ENCODE data around the gene MVB12B. TPM values are rescaled to one million over a fixed set of nuclear protein-coding genes. Genes with fewer than 3 reads are reported as not detected.

MVB12B gene
- total and polyA plus RNA-seq, 2 of the 13 experiments (the other 11 are each of a cell fraction or from before 2014, with no cell fraction given) = 12.1 to 30.1 TPM

DNA sequence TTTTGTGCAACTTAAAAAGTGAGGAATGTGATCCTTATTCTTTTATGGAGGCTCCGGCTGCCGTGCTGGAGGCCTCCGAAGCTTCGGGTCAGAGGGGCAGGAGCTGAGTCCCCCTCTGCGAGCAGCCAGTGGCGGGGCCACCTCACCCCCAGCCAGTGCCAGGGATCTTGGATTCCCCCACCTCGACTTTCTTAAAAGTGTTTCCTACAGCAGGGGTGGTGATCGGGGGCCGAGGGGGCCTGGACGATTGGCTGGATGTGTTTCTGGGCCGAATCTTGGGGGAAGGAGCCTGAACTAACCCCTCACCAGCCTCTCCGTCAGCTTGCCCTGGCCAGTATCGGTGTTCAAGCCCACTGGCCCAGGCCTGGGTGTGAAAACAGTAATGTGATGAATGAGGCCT, 194.9 kb downstream of the MVB12B start:
- CTCF ChIA-PET (ENCODE audit: low intra/inter-chr PET ratio, low total read pairs) = no interaction called here

More for the DNA sequence above, 194.9 kb downstream of the MVB12B start:
- FAIRE-seq = no peak
- Histone ChIP-seq H3K9ac (ENCODE audit: insufficient read depth, low read depth, low read length) (no peak overlapping the region), H3K9me3 (ENCODE audit: low read length) (no peaks in the 10 kb centered on the region), H3K36me3 (replicated peaks in 1 of 2; ENCODE audit: control insufficient read depth in 1 of 2, insufficient read depth in 2 of 2, low read length in 2 of 2) (no peaks in the 10 kb centered on the region), H3K27ac (ENCODE audit: extremely low read length, insufficient read depth, low read length) (no peak overlapping the region), H2AFZ (ENCODE audit: low read length) (no peak overlapping the region), H4K20me1 (ENCODE audit: insufficient read depth, low read length) (no peaks in the 10 kb centered on the region), H3K79me2 (ENCODE audit: insufficient read depth, low read length) (no peaks in the 10 kb centered on the region), H3K27me3 (ENCODE audit: control insufficient read depth in 1 of 2, insufficient read depth in 2 of 2, low read length in 2 of 2) (no peaks in the 10 kb centered on the region), H3K4me2 (ENCODE audit: low read depth, low read length) (no peak overlapping the region), H3K4me1 (ENCODE audit: insufficient read depth, low read length) (peaks cover 77% of the 10 kb centered on the region), H3K4me3 (replicated peaks in 1 of 3; ENCODE audit: insufficient read depth in 1 of 3, low read depth in 2 of 3, low read length in 3 of 3) (no peak overlapping the region)
- BruUV-seq (replicated peaks) = no TSS peak
- TF ChIP-seq TCF7L2 (IDR thresholded peaks at IDR 0.05; ENCODE audit: low read depth, low read length) = no peak
- TF ChIP-seq, protein P1, sequence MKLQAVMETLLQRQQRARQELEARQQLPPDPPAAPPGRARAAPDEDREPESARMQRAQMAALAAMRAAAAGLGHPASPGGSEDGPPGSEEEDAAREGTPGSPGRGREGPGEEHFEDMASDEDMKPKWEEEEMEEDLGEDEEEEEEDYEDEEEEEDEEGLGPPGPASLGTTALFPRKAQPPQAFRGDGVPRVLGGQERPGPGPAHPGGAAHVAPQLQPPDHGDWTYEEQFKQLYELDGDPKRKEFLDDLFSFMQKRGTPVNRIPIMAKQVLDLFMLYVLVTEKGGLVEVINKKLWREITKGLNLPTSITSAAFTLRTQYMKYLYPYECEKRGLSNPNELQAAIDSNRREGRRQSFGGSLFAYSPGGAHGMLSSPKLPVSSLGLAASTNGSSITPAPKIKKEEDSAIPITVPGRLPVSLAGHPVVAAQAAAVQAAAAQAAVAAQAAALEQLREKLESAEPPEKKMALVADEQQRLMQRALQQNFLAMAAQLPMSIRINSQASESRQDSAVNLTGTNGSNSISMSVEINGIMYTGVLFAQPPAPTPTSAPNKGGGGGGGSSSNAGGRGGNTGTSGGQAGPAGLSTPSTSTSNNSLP (IDR thresholded peaks at IDR 0.05; ENCODE audit: low read depth, low read length) = no peak
- TF ChIP-seq, protein P2, sequence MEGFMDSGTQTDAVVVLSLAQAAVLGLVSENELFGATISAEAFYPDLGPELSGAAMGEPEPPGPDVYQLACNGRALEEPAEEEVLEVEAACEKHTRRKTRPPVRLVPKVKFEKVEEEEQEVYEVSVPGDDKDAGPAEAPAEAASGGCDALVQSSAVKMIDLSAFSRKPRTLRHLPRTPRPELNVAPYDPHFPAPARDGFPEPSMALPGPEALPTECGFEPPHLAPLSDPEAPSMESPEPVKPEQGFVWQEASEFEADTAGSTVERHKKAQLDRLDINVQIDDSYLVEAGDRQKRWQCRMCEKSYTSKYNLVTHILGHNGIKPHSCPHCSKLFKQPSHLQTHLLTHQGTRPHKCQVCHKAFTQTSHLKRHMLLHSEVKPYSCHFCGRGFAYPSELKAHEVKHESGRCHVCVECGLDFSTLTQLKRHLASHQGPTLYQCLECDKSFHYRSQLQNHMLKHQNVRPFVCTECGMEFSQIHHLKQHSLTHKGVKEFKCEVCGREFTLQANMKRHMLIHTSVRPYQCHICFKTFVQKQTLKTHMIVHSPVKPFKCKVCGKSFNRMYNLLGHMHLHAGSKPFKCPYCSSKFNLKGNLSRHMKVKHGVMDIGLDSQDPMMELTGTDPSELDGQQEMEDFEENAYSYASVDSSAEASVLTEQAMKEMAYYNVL (CRISPR knock-in tag; IDR thresholded peaks at IDR 0.05; ENCODE audit: borderline replicate concordance) = no peak
- TF ChIP-seq BHLHE40 (IDR thresholded peaks at IDR 0.05; ENCODE audit: low read length) = no peak
- no peak for TF ChIP-seq ZNF619 (CRISPR knock-in tag; IDR thresholded peaks at IDR 0.05)
- no peak for TF ChIP-seq ZBTB7B (CRISPR knock-in tag; IDR thresholded peaks at IDR 0.05)
- no peak for TF ChIP-seq HNRNPUL1 (IDR thresholded peaks at IDR 0.05; ENCODE audit: low read depth, low read length)
- no peak for TF ChIP-seq ZNF7 (CRISPR knock-in tag; IDR thresholded peaks at IDR 0.05)
- TF ChIP-seq SIX4 (CRISPR knock-in tag; IDR thresholded peaks at IDR 0.05) = no peak
- no peak for TF ChIP-seq TEAD2 (CRISPR knock-in tag; IDR thresholded peaks at IDR 0.05)
- no peak for TF ChIP-seq ZNF124 (CRISPR knock-in tag; IDR thresholded peaks at IDR 0.05)
- no peak for TF ChIP-seq NFATC3 (CRISPR knock-in tag; IDR thresholded peaks at IDR 0.05)
- no peak for TF ChIP-seq ZNF724P (CRISPR knock-in tag; IDR thresholded peaks at IDR 0.05; ENCODE audit: borderline replicate concordance)
- DNase-seq (ENCODE audit: low spot score) = no peak
- 87% methylated on average over 8 of the region's 13 CpGs for WGBS (ENCODE audit: low lambda C conversion rate)
- in situ Hi-C loops (cut with HindIII; ENCODE audit: extremely low pct_ligation_motif_present, low pct_unique_long_range_greater_than_20kb) (no loop called here), intact Hi-C loops (cut with micrococcal nuclease; ENCODE audit: unreplicated experiment) (no loop called here)
- no peak for ATAC-seq
- POLR2A ChIA-PET = no interaction called here
